HG03342 (cell line): Measurements from ENCODE around the gene AFAP1L1.
"Not testable (repeated sequence)": the region's sequence is repeated elsewhere in the genome, so short reads cannot be mapped to it uniquely, and the experiment has no call there.

Experiments
- ATAC-seq: cut with Tn5 transposase; IDR thresholded peaks from one replicate; pipeline ENCODE4 v1.9.1; 2021; ENCODE audit warnings: mild to moderate bottlenecking, moderate library complexity; ENCODE audit not compliant: unreplicated experiment

The AFAP1L1 gene

GRCh38 chr5:149260761-149261160 is 10.9 kb upstream of the AFAP1L1 start:
- ATAC-seq, result no peak

- ATAC-seq, result no peak
Observed at GRCh38 chr5:149261246-149261645, 10.4 kb upstream of the AFAP1L1 start.

- ATAC-seq, result no peak
Observed at GRCh38 chr5:149262315-149262714, 9.3 kb upstream of the AFAP1L1 start.

- ATAC-seq, result peak; percentile 88
Observed at GRCh38 chr5:149264439-149265067, 7.1 kb upstream of the AFAP1L1 start.

- no peak for ATAC-seq
Observed at GRCh38 chr5:149265068-149265465, 6.6 kb upstream of the AFAP1L1 start.

GRCh38 chr5:149265597-149265996 is 6.1 kb upstream of the AFAP1L1 start:
- ATAC-seq, result no peak

GRCh38 chr5:149267241-149267973 is 4.3 kb upstream of the AFAP1L1 start:
- no peak for ATAC-seq

- ATAC-seq, result peak; percentile 37
Observed at GRCh38 chr5:149268928-149269557, 2.6 kb upstream of the AFAP1L1 start.

- ATAC-seq, result no peak
Observed at GRCh38 chr5:149271195-149271715, 404 bp upstream of the AFAP1L1 start.

- not testable (repeated sequence) for ATAC-seq
Observed at GRCh38 chr5:149272781-149273180, 1.1 kb downstream of the AFAP1L1 start.

GRCh38 chr5:149273237-149273636 is 1.6 kb downstream of the AFAP1L1 start:
- ATAC-seq, result no peak

- ATAC-seq, result no peak
Observed at GRCh38 chr5:149273950-149274349, 2.3 kb downstream of the AFAP1L1 start.

- no peak for ATAC-seq
Observed at GRCh38 chr5:149274939-149275338, 3.3 kb downstream of the AFAP1L1 start.

GRCh38 chr5:149277801-149278200 is 6.1 kb downstream of the AFAP1L1 start:
- no peak for ATAC-seq

- ATAC-seq, result no peak
Observed at GRCh38 chr5:149278451-149279210, 7.0 kb downstream of the AFAP1L1 start.

- no peak for ATAC-seq
Observed at GRCh38 chr5:149279661-149280060, 8.0 kb downstream of the AFAP1L1 start.

- no peak for ATAC-seq
Observed at GRCh38 chr5:149280124-149280523, 8.5 kb downstream of the AFAP1L1 start.

GRCh38 chr5:149280802-149281201 is 9.1 kb downstream of the AFAP1L1 start:
- ATAC-seq, result no peak

- no peak for ATAC-seq
Observed at GRCh38 chr5:149282027-149282965, 10.6 kb downstream of the AFAP1L1 start.

- ATAC-seq, result no peak
Observed at GRCh38 chr5:149282966-149283332, 11.3 kb downstream of the AFAP1L1 start.
